GM18499 (cell line): ENCODE results near the gene PCDH15.
"Not testable (repeated sequence)": the region's sequence is repeated elsewhere in the genome, so short reads cannot be mapped to it uniquely, and the experiment has no call there.

Experiments
- ATAC-seq: cut with Tn5 transposase; IDR thresholded peaks from one replicate; pipeline ENCODE4 v1.9.1; 2021; ENCODE audit warnings: moderate number of reproducible peaks; ENCODE audit not compliant: insufficient read depth, unreplicated experiment

The PCDH15 gene

DNA sequence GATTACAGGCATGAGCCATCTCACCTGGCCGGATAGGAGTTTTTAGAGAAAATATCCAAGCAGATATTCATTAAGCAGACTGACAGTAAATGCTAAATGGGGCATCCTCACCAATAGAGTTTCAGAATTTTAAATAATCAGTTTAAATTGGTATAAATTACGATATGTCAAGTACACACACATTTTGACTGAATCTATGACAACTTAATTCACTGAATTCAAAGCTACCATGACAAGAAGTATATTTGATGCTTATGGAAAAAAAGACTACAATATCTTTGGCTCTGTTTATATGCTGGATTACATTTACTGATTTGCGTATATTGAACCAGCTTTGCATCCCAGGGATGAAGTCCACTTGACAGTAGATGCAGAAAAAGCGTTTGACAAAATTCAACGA is 774.7 kb downstream of the PCDH15 start:
- ATAC-seq: no peak

- no peak for ATAC-seq
Observed at GRCh38 chr10:54011117-54011516, 789.9 kb downstream of the PCDH15 start.

- no peak for ATAC-seq
Observed at GRCh38 chr10:54010337-54010933, 790.6 kb downstream of the PCDH15 start.

DNA sequence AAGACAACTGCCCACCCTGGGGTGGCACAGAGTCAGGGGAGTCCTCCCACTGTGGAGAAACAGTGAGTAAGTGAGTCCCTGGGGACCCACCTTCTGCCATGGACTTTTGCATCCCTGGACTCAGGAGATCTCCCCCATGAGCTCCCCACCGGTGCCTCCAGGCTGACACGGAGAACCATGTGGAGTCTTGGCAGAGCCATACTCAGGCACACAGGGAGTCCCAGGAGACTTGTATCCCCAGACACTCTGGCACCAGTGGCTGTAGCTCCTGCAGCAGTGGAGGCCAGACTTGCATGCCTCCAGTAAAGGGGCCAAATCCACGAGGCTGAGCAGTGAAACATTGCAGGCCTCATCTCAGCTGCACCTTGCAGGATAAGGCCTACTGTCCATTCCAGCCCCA is 791.4 kb downstream of the PCDH15 start:
- no peak for ATAC-seq

DNA sequence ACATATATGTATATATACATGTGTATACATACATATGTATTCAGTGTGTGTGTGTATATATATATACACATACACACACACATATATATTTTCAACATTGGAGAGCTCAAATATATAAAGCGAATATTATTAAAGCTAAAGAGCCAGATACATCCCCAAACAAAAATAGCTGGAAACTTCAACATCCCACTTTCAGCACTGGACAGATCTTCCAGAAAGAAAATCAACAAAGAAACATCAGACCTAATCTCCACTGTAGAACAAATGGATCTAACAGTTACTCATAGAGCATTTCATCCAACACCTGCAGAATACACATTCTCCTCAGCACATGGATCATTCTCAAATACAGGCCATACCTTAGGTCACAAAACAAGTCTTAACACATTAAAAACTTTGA is 799.0 kb downstream of the PCDH15 start:
- ATAC-seq: no peak

GRCh38 chr10:53997953-53998352 is 803.1 kb downstream of the PCDH15 start:
- no peak for ATAC-seq

DNA sequence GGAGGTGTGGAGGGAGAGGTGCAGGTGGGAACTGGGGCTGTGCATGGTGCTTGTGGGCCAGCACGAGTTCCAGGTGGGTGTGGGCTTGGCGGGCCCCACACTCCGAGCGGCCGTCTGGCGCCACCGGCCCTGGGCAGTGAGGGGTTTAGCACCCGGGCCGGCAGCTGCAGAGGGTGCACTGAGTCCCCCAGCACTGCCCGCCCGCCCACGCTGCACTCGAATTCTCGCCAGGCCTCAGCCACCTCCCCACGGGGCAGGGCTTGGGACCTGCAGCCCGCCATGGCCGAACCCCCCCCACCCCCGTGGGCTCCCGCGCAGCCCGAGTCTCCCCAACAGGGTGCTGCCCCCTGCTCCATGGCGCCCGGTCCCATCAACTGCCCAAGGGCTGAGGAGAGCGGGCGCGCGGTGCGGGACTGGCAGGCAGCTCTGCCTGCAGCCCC is 810.2 kb downstream of the PCDH15 start:
- ATAC-seq: no peak

- no peak for ATAC-seq
Observed at GRCh38 chr10:53983431-53983830, 817.6 kb downstream of the PCDH15 start.

DNA sequence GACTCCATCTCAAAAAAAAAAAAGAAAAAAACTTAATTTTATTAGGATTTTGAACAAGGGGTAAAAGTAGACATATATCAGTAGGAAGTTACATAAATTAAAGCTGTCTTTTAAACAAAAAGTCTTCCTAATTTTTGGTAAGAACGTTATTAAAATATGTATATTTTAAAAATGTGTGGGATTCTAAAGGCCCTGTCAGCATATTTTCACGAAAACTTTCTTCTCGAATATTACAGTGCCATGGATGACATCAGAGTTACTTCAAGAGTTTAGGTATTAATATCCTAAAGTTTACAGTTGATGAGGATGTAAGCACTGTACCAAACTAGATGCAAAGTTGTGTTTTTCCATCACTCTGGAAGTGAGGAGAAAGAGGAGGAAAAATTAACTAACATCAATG is 820.8 kb downstream of the PCDH15 start:
- no peak for ATAC-seq

- no peak for ATAC-seq
Observed at GRCh38 chr10:53978301-53978700, 822.7 kb downstream of the PCDH15 start.

DNA sequence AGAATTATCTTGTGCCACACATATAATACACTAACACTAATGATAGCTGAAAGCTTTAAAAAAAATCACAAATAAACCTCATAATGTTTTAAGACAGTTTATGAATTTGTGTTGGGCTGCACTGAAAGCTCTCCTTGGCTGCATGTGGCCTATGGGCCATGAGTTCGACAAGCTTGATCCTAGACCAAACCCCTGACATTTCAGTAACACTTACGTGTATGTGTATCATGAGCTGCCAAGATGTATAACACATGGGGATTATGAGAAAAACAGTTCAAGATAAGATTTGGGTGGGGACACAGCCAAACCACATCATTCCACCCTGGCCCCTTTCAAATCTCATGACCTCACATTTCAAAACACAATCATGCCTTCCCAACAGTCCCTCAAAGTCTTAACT is 823.8 kb downstream of the PCDH15 start:
- no peak for ATAC-seq

- ATAC-seq: no peak
Observed at GRCh38 chr10:53957401-53957800, 843.6 kb downstream of the PCDH15 start.

- ATAC-seq: no peak
Observed at GRCh38 chr10:53955091-53955490, 845.9 kb downstream of the PCDH15 start.

GRCh38 chr10:53952698-53953630 is 848.1 kb downstream of the PCDH15 start:
- ATAC-seq: no peak

- no peak for ATAC-seq
Observed at GRCh38 chr10:53939654-53940053, 861.4 kb downstream of the PCDH15 start.

GRCh38 chr10:53930648-53931047 is 870.4 kb downstream of the PCDH15 start:
- no peak for ATAC-seq

- ATAC-seq: not testable (repeated sequence)
Observed at GRCh38 chr10:53924051-53924700, 876.9 kb downstream of the PCDH15 start.

- ATAC-seq: no peak
Observed at GRCh38 chr10:53918755-53919154, 882.3 kb downstream of the PCDH15 start.

DNA sequence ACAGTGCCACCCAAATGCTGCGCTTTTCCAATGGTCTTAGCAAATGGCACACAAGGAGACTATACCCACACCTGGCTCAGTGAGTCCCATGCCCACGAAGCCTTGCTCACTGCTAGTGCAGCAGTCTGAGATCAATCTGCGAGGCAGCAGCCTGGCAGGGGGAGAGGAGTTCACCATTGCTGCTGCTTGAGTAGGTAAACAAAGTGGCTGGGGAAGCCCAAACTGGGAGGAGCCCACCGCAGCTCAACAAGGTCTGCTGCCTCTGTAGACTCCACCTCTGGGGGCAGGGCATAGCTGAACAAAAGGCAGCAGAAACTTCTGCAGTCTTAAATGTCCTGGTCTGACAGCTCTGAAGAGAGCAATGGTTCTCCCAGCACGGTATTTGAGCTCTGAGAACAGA is 891.2 kb downstream of the PCDH15 start:
- ATAC-seq: no peak

GRCh38 chr10:53904506-53905241 is 896.4 kb downstream of the PCDH15 start:
- ATAC-seq: no peak

GRCh38 chr10:53903756-53904155 is 897.3 kb downstream of the PCDH15 start:
- no peak for ATAC-seq
